HUES6 (cell line): ENCODE data around the gene CHSY3.

Source experiments
- H3K27ac ChIP-seq: 2 replicates; pipeline ENCODE4 v1.7.0; 2013; ENCODE audit warnings: low read depth, mild to moderate bottlenecking, low read length, inconsistent platforms
- H3K27me3 ChIP-seq: 2 replicates; pipeline ENCODE4 v1.6.1; 2013; ENCODE audit warnings: low read length; ENCODE audit not compliant: control insufficient read depth, insufficient read depth
- H3K36me3 ChIP-seq: 2 replicates; pipeline ENCODE4 v1.6.1; 2013; ENCODE audit warnings: low read length; ENCODE audit not compliant: control insufficient read depth, insufficient read depth
- H3K4me1 ChIP-seq: 2 replicates; pipeline ENCODE4 v1.6.1; 2013; ENCODE audit warnings: low read length; ENCODE audit not compliant: control insufficient read depth, insufficient read depth
- H3K4me3 ChIP-seq: 2 replicates; pipeline ENCODE4 v1.5.1; 2013; ENCODE audit warnings: low read depth, low read length
- H3K9ac ChIP-seq: one replicate; pipeline ENCODE4 v1.6.1; 2013; ENCODE audit warnings: mild to moderate bottlenecking, low read length
- H3K9me3 ChIP-seq: 2 replicates; pipeline ENCODE4 v1.6.1; 2013; ENCODE audit warnings: low read depth, low read length; ENCODE audit not compliant: control insufficient read depth, insufficient read depth

Gene CHSY3

GRCh38 chr5:130023604-130024003, 119.3 kb downstream of the CHSY3 start:
- no peaks in the 10 kb centered on the region for H3K4me1 ChIP-seq
- no peaks in the 10 kb centered on the region for H3K36me3 ChIP-seq
- H3K9me3 ChIP-seq = no peaks in the 10 kb centered on the region
- no peak overlapping the region for H3K4me3 ChIP-seq
- no peaks in the 10 kb centered on the region for H3K27me3 ChIP-seq
- no peak overlapping the region for H3K9ac ChIP-seq
- no peak overlapping the region for H3K27ac ChIP-seq

DNA sequence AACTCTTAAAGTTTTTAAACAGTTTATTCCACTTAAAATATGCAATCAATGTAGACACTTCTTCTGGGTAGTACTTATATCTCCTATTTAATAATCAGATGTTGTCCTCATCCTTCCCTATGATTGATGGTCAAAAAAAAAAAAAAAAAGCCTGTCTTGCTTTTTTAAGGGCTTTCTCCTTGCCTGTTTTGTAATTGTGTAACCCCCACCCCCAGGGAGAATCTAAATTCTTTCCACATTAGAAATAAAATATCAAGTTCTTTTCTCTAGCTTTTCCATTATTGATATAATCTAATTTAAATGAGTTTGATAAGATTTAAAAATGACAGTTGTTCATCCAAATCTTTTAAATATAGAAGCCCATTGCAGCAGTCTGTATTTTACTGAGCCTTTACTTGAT, 119.7 kb downstream of the CHSY3 start:
- H3K4me1 ChIP-seq = no peaks in the 10 kb centered on the region
- no peak overlapping the region for H3K9ac ChIP-seq
- no peaks in the 10 kb centered on the region for H3K9me3 ChIP-seq
- H3K27me3 ChIP-seq = no peaks in the 10 kb centered on the region
- no peaks in the 10 kb centered on the region for H3K36me3 ChIP-seq
- H3K4me3 ChIP-seq = no peak overlapping the region
- H3K27ac ChIP-seq = no peak overlapping the region

DNA sequence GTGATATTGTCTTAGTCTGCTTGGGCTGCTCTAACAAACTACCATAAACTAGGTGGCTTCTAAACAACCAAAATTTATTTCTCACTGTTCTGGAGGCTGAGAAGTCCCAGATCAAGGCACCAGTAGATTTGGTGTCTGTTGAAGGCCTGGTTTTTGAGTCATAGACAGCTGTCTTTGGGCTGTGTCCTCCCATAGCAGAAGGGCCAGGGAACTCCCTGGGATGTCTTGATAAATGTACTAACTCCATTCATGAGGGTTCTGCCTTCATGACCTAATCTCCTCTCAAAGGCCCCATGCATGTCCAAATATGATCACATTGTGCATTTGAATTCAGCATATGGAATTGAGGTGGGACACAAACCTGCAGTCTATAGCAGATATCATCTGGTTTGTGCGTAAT, 121.2 kb downstream of the CHSY3 start:
- Histone ChIP-seq H3K9ac (no peak overlapping the region), H3K4me1 (no peaks in the 10 kb centered on the region), H3K9me3 (no peaks in the 10 kb centered on the region), H3K27me3 (no peaks in the 10 kb centered on the region), H3K27ac (no peak overlapping the region), H3K36me3 (no peaks in the 10 kb centered on the region), H3K4me3 (no peak overlapping the region)

GRCh38 chr5:130032807-130033206, 128.5 kb downstream of the CHSY3 start:
- no peak overlapping the region for H3K4me3 ChIP-seq
- H3K36me3 ChIP-seq = no peaks in the 10 kb centered on the region
- no peak overlapping the region for H3K9ac ChIP-seq
- H3K9me3 ChIP-seq = no peaks in the 10 kb centered on the region
- H3K27me3 ChIP-seq = no peaks in the 10 kb centered on the region
- H3K27ac ChIP-seq = no peak overlapping the region
- H3K4me1 ChIP-seq = peaks cover 2% of the 10 kb centered on the region; the same call in 1 of the 2 replicates

DNA sequence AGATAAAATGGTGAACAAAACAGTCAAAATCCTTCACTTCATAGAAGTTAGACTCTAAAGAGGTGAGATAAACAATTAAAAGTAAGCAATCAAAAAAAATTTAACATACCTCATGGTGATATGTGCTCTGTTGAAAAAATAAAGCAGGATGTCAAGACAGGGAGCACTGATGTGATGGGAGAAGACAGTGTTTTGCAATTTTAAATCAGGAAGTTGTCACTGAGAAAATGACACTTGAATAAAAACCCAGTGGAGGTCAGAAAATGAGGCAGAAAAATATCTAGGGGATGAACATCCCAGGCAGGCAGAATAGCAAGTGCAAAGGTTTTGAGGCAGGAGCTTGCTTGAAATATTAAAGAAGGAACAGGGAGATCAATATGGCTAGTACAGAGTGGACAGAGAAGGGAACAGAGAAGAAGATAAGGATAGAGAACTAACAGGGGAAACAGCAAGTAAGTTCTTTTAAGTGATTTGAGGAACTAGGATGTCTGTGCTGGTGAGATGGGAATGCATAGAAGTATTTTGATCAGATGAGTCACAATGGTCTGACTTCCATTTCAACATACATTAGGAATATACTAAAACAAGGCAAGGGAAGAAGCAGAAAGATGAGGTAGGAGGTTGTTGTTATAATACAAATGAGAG, 130.4 kb downstream of the CHSY3 start:
- Histone ChIP-seq H3K4me1 (peaks cover 5% of the 10 kb centered on the region; the same call in 1 of the 2 replicates), H3K9ac (no peak overlapping the region)

DNA sequence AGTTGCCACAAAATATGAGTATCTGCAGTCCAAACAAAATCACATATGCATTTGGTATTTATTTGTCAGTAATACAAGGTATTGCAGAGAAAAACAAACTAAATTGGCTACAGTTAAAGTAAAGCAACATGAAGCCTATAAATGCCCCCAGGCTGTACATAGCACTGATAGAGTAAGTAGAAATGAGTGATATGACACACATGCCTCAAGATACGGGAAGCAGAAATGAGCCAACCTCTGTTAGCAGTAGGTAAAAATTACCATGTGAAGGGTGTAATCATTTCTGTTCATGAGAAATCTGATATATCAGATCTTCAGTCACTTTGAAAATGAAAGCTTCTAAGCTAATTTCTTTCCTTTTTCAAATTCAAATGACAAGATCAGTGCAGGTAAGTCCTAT, 131.1 kb downstream of the CHSY3 start:
- Histone ChIP-seq H3K9ac (no peak overlapping the region), H3K27ac (no peak overlapping the region), H3K27me3 (no peaks in the 10 kb centered on the region), H3K36me3 (no peaks in the 10 kb centered on the region), H3K9me3 (no peaks in the 10 kb centered on the region), H3K4me1 (peaks cover 5% of the 10 kb centered on the region; the same call in 1 of the 2 replicates), H3K4me3 (no peak overlapping the region)

More for the DNA sequence above, 130.4 kb downstream of the CHSY3 start:
- H3K27ac ChIP-seq = no peak overlapping the region
- H3K27me3 ChIP-seq = no peaks in the 10 kb centered on the region
- no peak overlapping the region for H3K4me3 ChIP-seq
- no peaks in the 10 kb centered on the region for H3K36me3 ChIP-seq
- H3K9me3 ChIP-seq = no peaks in the 10 kb centered on the region

GRCh38 chr5:130037905-130038304, 133.6 kb downstream of the CHSY3 start:
- Histone ChIP-seq H3K27ac (no peak overlapping the region), H3K4me1 (peaks cover 5% of the 10 kb centered on the region; the same call in 1 of the 2 replicates), H3K9ac (no peak overlapping the region), H3K4me3 (no peak overlapping the region), H3K27me3 (no peaks in the 10 kb centered on the region), H3K36me3 (no peaks in the 10 kb centered on the region), H3K9me3 (no peaks in the 10 kb centered on the region)

DNA sequence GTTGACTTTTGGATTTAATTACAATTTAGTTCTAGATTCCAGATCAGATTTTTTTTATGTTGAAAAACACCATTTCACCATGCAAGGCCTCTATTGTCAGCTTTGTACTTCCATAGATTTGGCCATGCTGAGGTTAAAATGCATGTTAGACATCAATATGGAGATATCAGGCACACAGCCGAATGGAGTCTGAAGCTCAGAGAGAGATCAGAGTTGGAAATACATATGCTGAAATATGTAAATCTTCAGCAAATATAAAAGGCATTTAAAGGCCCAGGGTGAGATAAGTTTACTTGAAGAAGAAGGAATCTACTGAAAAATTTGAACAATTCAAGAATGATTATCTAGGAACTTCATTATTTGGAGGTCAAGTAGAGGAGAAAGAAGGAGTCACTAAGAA, 139.6 kb downstream of the CHSY3 start:
- no peaks in the 10 kb centered on the region for H3K9me3 ChIP-seq
- no peaks in the 10 kb centered on the region for H3K27me3 ChIP-seq
- H3K4me3 ChIP-seq = no peak overlapping the region
- H3K36me3 ChIP-seq = no peaks in the 10 kb centered on the region
- no peak overlapping the region for H3K27ac ChIP-seq
- H3K4me1 ChIP-seq = no peaks in the 10 kb centered on the region
- H3K9ac ChIP-seq = no peak overlapping the region

- Histone ChIP-seq H3K9ac (no peak overlapping the region), H3K4me1 (no peaks in the 10 kb centered on the region)
These were observed 141.1 kb downstream of the CHSY3 start for GRCh38 chr5:130045334-130045733.

DNA sequence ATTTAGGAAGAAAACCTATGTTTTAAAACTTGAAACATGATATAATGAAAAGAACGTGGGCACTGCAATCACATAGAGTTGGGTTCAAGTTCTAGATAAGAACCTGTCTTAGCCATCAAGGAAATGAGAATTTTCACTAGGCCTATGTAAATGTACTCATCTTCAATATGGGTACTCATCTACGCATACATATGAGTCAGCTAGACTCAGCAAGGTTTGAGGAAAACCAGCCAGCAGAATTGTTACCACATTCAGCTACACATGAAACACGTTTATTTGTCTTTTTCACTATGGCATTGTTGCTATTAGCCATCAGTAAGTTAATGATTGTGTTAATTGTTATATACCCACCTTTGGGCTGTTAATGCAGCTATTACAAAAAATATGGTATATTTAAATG, 146.3 kb downstream of the CHSY3 start:
- Histone ChIP-seq H3K27ac (no peak overlapping the region), H3K27me3 (no peaks in the 10 kb centered on the region), H3K36me3 (no peaks in the 10 kb centered on the region), H3K9me3 (no peaks in the 10 kb centered on the region), H3K4me3 (no peak overlapping the region), H3K9ac (no peak overlapping the region), H3K4me1 (no peaks in the 10 kb centered on the region)

More at GRCh38 chr5:130045334-130045733, 141.1 kb downstream of the CHSY3 start:
- H3K4me3 ChIP-seq = no peak overlapping the region
- no peak overlapping the region for H3K27ac ChIP-seq
- H3K36me3 ChIP-seq = no peaks in the 10 kb centered on the region
- no peaks in the 10 kb centered on the region for H3K9me3 ChIP-seq
- H3K27me3 ChIP-seq = no peaks in the 10 kb centered on the region

- Histone ChIP-seq H3K27ac (no peak overlapping the region), H3K27me3 (no peaks in the 10 kb centered on the region), H3K36me3 (no peaks in the 10 kb centered on the region), H3K4me1 (no peaks in the 10 kb centered on the region), H3K9me3 (no peaks in the 10 kb centered on the region), H3K9ac (no peak overlapping the region), H3K4me3 (no peak overlapping the region)
These were observed 148.5 kb downstream of the CHSY3 start for GRCh38 chr5:130052752-130053151.
